Smooth muscle cell of the brain vasculature (primary cell): Measurements from ENCODE around the gene SLC16A6.
"Not testable (repeated sequence)": the region's sequence is repeated elsewhere in the genome, so short reads cannot be mapped to it uniquely, and the experiment has no call there.

Experiments
- DNase-seq: peaks from one replicate; pipeline ENCODE4 v3.0.0-alpha.2; 2012; ENCODE audit warnings: low read depth, low spot score

Gene SLC16A6

GRCh38 chr17:68314916-68315535 is 24.1 kb upstream of the SLC16A6 start:
- DNase-seq, result no peak

DNA sequence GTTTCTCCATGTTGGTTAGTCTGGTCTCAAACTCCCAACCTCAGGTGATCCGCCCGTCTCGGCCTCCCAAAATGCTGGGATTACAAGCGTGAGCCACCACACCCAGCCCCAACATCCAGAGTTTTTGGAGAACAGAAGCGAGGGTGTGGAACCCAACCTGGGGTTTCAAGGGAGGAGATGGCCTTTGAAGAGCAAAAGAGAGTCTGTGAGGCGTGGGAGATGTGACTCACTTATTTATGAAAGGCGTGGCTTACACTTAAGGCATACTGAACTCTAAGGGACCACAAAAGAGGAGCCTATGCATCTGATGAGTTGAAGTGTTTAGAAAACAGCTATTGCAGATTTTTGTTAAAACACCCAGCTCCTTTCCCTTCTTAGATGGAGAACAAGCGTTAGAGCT is 19.2 kb upstream of the SLC16A6 start:
- DNase-seq, result no peak

DNA sequence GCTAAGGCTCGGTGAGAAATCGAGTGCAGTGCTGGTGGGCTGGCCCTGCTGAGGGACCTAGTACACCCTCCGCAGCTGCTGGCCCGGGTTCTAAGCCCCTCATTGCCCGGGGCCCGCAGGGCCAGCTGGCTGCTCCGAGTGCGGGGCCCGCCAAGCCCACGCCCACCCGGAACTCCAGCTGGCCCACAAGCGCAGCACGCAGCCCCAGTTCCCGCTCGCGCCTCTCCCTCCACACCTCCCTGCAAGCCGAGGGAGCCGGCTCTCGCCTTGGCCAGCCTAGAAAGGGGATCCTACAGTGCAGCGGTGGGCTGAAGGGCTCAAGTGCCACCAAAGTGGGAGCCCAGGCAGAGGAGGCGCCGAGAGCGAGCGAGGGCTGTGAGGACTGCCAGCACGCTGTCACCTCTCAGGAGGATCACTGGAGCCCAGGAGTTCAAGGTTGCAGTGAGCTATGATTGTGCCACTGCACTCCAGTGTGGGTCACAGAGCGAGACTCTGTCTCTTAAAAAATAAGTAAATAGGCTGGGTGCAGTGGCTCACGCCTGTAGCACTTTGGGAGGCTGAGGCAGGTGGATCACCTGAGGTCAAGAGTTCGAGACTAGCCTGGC is 18.2 kb upstream of the SLC16A6 start:
- DNase-seq, result not testable (repeated sequence)

- not testable (repeated sequence) for DNase-seq
Measured at GRCh38 chr17:68308486-68308885, 17.6 kb upstream of the SLC16A6 start.

- DNase-seq, result no peak
Measured at GRCh38 chr17:68307443-68307842, 16.5 kb upstream of the SLC16A6 start.

DNA sequence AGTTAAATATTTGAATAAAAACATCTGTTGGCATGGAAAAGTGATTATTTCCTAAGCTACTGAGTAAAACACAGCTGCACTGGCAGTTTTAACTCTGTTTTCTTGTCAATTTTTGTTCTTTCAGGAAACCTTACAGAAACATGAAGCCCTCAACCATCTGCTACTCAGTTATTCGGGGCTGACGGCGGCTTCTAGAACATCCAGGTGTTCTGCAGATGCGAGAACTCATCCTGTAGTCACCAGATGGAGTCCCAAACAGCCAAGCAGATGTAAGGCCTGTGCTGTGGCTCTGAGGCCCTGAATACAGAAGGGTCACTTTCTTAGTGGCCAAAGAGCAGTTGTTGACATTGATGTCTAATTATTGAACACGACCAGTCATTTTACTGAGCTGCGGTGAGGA is 15.9 kb upstream of the SLC16A6 start:
- DNase-seq, result no peak

DNA sequence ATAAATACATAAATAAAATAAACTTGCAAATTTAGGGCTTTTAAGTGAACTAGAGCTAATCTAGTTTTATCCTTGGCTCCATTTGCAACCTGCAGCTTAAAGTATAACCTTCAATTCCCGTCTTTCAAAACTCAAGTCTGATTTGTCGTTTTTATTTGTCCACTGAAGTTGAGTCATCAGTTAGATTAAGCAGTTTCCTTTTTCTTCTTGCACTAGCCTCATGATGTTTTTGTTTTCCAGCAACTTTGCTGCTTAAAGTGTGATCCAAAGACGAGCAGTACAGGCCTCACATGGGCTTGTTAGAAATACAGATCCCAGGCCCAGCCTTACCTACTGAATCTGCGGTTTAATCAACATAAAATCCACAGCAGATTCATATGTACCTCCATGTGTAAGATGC is 14.2 kb upstream of the SLC16A6 start:
- no peak for DNase-seq

- no peak for DNase-seq
Measured at GRCh38 chr17:68304706-68305105, 13.8 kb upstream of the SLC16A6 start.

GRCh38 chr17:68302666-68303065 is 11.7 kb upstream of the SLC16A6 start:
- no peak for DNase-seq

DNA sequence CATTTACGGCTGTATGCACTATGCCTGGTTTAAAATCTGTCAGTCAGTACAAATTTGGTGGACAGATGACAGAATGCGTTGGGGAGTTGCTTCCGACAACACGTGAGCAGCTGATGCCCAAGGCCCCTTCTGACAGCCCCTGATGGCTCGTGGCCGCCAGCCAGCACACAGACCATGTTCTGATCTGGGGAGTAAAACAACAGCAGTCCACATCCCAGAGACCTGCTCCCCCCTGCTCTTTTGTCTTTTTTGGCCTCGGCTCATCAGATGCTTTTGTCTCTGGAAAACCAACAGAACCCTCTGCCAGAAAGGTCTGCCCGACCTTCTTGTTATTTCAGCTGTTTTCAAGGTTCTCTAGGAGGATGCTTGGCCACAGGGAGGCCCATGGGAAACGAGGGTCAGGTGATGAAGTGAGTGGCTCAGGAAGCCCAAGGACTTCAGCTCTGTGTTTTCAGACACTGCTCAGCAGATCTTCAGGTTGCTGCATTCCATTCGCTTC is 11.2 kb upstream of the SLC16A6 start:
- peak; percentile 96 for DNase-seq

DNA sequence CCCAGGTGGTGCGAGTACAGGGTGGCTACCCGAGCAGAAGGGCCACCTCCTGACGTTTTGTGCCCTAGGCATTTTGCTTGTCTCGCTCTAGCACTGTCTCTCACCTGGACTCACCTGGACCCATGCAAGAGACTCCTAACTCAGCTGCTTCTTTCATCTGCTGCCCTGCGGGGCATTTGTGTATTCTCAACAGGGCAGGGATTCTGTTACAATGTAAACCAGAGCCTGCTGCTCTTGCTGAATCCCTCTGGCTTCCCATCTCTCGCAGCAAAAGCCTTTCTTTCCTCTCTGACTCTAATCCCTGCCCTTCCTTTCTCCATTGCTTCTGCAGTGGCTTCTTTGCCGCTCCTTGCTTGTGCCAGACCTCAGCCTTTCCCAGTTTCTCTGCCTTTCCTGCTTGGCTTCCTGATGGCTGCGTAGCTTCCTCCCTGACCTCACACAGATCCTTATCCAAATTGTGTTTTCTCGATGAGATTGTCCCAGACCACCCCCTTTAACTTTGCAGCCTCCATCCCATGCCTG is 10.6 kb upstream of the SLC16A6 start:
- DNase-seq, result peak; percentile 35

GRCh38 chr17:68299817-68300216 is 8.9 kb upstream of the SLC16A6 start:
- no peak for DNase-seq

DNA sequence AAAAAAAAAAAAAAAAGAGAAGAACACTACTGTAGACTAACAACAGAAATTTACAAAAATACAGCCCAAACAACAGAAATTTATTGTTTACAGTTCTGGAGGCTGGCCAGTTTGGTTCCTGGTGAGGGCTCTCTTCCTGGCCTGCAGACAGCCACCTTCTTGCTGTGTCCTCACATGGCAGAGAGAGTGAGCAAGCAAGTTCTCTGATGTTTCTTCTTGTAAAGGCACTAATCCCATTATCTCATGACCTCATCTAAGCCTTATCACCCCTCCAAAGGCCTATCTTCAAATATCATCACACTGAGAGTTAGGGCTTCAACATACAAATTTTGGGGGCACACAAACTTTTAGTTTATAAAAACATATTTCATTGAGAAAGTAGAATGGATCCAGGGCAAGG is 7.7 kb upstream of the SLC16A6 start:
- DNase-seq, result no peak

GRCh38 chr17:68297195-68297594 is 6.3 kb upstream of the SLC16A6 start:
- no peak for DNase-seq

GRCh38 chr17:68296217-68297191 is 5.6 kb upstream of the SLC16A6 start:
- DNase-seq, result no peak

- no peak for DNase-seq
Measured at GRCh38 chr17:68295086-68295485, 4.2 kb upstream of the SLC16A6 start.

DNA sequence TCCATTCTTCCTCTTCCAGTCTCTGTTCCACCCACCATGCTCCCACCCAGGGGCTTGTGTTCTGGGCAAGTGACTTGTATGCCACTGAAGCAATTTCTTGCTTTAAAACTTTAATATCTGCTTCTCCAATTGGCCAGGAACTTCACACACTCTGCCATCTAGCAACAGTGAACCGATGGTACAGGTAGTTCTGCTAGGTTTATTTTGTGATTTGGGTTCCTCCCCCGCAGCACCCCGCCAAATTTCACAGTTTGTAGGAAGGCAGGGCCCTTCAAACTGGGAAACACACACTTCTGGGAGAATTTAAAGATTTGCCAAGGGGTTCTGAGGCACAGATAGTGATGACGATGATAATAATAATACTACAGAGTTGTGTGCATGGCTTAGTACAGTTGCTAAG is 3.7 kb upstream of the SLC16A6 start:
- DNase-seq, result no peak

- no peak for DNase-seq
Measured at GRCh38 chr17:68294196-68294555, 3.2 kb upstream of the SLC16A6 start.

DNA sequence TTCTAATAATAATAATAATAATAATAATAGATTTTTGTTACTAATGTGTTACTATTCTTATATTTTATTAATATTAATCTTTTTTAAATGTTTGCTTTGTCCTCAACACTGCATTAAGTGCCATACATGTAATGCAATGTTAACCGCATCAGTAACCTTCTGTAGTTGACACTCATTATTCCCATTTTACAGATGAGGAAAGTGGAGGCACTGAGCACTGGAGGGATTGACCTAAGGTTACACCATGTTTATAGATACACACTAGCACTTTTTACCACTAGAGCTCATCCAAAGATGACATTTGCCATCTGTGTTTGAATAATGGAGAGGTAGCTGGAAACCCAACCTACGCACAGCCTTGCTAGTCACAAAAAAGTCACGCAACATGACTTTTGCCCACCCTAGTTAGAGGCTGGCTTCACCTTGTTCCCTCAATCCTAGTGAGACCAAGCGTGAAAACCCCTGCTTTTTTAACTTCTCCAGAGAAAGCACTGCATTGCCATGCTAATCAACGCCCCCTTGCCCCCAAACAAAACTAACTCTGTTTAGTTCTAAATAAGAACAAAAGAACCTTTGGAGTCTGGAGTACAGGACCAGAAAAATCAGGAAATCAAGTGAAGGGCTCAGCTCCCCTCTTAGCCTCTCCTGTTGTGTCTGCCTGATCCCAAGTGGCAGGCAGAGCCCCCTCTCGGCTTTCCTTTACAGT is 2.7 kb upstream of the SLC16A6 start:
- DNase-seq, result no peak

DNA sequence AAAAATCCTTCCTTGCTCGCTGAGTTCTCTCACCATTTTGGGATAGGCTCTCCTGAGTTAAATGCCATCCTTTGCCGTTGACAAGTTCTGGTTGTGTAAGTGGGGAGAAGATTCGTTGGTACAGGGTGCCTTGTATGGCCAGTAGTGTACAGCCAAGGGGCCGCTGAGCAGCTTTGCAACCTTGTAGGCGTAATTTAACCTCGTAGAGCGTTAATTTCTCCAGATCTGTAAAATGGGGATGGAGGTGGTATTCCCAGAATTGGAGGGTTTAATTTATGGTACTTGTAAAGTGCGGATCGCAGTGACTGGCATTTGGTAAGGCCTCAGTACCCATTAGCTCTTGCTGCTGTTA is 1.7 kb upstream of the SLC16A6 start:
- no peak for DNase-seq

DNA sequence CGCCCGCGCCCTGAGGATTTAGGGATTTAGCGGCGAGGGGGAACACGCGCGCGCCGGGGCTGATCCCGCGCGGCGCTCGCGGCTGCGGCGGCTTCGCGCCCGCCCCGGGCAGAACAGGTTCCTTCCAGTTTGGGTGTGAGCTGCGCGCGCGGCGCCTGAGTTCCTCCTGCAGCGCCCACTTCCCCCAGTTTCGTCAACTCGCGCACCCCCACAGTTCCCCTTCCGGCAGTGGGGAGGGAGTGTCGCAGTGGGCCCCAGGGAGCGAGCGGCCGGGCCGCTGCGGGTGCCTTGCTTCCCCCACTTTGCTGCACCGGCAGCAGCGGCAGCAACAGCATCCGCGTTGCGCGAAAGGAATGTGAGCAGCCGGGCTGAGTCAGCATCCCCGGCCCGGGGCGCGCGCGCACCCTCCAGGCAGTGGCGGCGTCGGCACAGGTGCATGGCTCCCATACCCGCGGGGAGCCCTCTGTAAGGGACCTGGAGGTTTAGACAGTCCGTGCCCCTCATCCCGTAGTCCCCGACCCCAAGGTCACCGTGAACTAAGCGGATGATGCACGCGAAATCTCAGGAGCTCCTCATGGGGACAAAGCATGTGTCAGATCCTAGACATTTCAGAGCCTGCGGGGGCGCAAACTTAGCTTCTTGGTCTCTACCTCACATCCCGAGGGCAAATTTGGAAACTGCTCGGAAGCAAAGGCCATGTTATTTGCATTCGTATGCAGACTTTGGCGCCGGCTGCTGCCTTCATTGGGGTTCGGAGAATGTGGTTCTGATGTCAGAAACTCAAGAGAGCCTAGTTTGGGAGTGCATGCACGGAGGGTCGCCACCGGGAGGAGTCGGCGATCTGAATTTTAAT is 1.1 kb upstream of the SLC16A6 start:
- DNase-seq, result peak; percentile 24
